HL-60 (cell line): ENCODE data around the gene EXO5.

ENCODE experiments used
- TF ChIP-seq, protein P1 (sequence below): IDR thresholded peaks from one replicate; pipeline ENCODE4 v1.5.1; 2011; ENCODE audit warnings: low read length, control low read depth, inconsistent platforms; ENCODE audit not compliant: insufficient read depth
- TF ChIP-seq, protein P2 (sequence below): IDR thresholded peaks from 2 replicates; pipeline ENCODE4 v1.6.1; 2012; ENCODE audit warnings: low read depth; ENCODE audit not compliant: insufficient replicate concordance

DNA sequence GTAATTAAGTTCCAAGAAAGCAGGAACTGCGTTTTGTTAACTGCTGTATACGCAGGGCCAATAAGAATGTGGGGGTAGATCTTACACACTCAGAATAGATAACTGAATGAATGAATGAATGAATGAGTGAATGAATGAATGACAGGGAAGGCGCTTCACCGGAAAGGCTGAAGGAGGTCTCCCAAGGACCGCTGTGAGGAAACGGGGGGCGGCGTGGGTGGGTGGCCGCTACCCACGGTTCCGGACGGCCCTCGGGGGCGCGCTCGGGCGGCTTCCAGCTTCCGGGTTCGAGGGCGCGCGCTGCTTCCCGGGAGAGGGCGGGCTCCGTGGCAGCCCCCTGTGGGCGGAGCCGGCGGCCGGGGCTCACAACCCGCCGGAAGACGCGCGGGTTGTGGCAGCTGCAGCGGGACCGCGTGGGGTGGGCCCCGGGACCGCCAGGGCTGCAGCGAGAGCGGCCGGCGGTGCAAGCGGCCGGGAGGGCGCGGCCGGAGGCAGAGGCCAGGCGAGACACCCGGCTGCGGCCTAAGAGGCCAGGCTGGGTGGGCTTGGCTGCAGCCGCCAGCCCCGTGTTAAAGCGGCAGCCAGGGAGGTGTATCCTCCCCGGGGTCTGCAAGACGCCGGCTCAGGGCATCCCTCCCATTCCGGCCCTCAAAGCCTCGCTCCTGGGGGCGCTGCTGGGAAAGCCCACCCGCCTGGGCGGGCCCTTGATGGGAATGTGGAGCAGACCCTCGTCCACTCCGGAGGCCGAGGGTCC lies 31.5 kb upstream of the EXO5 start, which contains the start of gene ZFP69:
- TF ChIP-seq, protein P1, sequence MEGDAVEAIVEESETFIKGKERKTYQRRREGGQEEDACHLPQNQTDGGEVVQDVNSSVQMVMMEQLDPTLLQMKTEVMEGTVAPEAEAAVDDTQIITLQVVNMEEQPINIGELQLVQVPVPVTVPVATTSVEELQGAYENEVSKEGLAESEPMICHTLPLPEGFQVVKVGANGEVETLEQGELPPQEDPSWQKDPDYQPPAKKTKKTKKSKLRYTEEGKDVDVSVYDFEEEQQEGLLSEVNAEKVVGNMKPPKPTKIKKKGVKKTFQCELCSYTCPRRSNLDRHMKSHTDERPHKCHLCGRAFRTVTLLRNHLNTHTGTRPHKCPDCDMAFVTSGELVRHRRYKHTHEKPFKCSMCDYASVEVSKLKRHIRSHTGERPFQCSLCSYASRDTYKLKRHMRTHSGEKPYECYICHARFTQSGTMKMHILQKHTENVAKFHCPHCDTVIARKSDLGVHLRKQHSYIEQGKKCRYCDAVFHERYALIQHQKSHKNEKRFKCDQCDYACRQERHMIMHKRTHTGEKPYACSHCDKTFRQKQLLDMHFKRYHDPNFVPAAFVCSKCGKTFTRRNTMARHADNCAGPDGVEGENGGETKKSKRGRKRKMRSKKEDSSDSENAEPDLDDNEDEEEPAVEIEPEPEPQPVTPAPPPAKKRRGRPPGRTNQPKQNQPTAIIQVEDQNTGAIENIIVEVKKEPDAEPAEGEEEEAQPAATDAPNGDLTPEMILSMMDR, result no peak
- TF ChIP-seq, protein P2, sequence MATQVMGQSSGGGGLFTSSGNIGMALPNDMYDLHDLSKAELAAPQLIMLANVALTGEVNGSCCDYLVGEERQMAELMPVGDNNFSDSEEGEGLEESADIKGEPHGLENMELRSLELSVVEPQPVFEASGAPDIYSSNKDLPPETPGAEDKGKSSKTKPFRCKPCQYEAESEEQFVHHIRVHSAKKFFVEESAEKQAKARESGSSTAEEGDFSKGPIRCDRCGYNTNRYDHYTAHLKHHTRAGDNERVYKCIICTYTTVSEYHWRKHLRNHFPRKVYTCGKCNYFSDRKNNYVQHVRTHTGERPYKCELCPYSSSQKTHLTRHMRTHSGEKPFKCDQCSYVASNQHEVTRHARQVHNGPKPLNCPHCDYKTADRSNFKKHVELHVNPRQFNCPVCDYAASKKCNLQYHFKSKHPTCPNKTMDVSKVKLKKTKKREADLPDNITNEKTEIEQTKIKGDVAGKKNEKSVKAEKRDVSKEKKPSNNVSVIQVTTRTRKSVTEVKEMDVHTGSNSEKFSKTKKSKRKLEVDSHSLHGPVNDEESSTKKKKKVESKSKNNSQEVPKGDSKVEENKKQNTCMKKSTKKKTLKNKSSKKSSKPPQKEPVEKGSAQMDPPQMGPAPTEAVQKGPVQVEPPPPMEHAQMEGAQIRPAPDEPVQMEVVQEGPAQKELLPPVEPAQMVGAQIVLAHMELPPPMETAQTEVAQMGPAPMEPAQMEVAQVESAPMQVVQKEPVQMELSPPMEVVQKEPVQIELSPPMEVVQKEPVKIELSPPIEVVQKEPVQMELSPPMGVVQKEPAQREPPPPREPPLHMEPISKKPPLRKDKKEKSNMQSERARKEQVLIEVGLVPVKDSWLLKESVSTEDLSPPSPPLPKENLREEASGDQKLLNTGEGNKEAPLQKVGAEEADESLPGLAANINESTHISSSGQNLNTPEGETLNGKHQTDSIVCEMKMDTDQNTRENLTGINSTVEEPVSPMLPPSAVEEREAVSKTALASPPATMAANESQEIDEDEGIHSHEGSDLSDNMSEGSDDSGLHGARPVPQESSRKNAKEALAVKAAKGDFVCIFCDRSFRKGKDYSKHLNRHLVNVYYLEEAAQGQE, result no peak
